ENCODE data around the gene PAPPA. TPM values are rescaled to one million over a fixed set of nuclear protein-coding genes. Genes with fewer than 3 reads are reported as not detected.

Gene PAPPA
- polyA plus RNA-seq, 1 donor from 2014 or later = 0.41 TPM

- Histone ChIP-seq H3K9me2 (ENCODE audit: insufficient read depth, low read length) (no peaks in the 10 kb centered on the region), H3K27ac (ENCODE audit: low read length) (no peak overlapping the region), H3F3A (ENCODE audit: insufficient read depth, low read length, poor library complexity, severe bottlenecking) (no peaks in the 10 kb centered on the region), H3K27me3 (ENCODE audit: insufficient read depth, low read depth, low read length) (no peaks in the 10 kb centered on the region), H3K4me2 (ENCODE audit: low read length) (no peak overlapping the region), H4K20me1 (ENCODE audit: insufficient read depth) (no peaks in the 10 kb centered on the region), H3K79me2 (replicated peaks; ENCODE audit: insufficient read depth, low read length) (no peaks in the 10 kb centered on the region), H2AFZ (ENCODE audit: low read depth, low read length) (no peak overlapping the region), H3K4me3 (ENCODE audit: low read length) (no peak overlapping the region), H3K9me3 (ENCODE audit: low read length) (no peaks in the 10 kb centered on the region), H3K9ac (ENCODE audit: low read length) (no peak overlapping the region), H3K36me3 (ENCODE audit: insufficient read depth, low read length) (no peaks in the 10 kb centered on the region)
- TF ChIP-seq EZH2 (IDR thresholded peaks at IDR 0.05; ENCODE audit: borderline replicate concordance, insufficient read depth, low read length, poor library complexity, severe bottlenecking) (no peak), TAF1 (IDR thresholded peaks at IDR 0.05; ENCODE audit: low read depth) (no peak), RAD21 (conservative IDR thresholded peaks at IDR 0.05) (no peak)
These were observed 237.8 kb downstream of the PAPPA start for GRCh38 chr9:116391306-116391900.

- no peak for TF ChIP-seq RAD21 (conservative IDR thresholded peaks at IDR 0.05)
- TF ChIP-seq EZH2 (IDR thresholded peaks at IDR 0.05; ENCODE audit: borderline replicate concordance, insufficient read depth, low read length, poor library complexity, severe bottlenecking) = no peak
- TF ChIP-seq SMC3 (conservative IDR thresholded peaks at IDR 0.05; ENCODE audit: poor library complexity) = no peak
- no peak for TF ChIP-seq POLR2AphosphoS5 (IDR thresholded peaks at IDR 0.05)
- TF ChIP-seq TAF1 (IDR thresholded peaks at IDR 0.05; ENCODE audit: low read depth) = no peak
- no peak for TF ChIP-seq EP300 (conservative IDR thresholded peaks at IDR 0.05; ENCODE audit: poor library complexity, severe bottlenecking)
- TF ChIP-seq, protein P1, sequence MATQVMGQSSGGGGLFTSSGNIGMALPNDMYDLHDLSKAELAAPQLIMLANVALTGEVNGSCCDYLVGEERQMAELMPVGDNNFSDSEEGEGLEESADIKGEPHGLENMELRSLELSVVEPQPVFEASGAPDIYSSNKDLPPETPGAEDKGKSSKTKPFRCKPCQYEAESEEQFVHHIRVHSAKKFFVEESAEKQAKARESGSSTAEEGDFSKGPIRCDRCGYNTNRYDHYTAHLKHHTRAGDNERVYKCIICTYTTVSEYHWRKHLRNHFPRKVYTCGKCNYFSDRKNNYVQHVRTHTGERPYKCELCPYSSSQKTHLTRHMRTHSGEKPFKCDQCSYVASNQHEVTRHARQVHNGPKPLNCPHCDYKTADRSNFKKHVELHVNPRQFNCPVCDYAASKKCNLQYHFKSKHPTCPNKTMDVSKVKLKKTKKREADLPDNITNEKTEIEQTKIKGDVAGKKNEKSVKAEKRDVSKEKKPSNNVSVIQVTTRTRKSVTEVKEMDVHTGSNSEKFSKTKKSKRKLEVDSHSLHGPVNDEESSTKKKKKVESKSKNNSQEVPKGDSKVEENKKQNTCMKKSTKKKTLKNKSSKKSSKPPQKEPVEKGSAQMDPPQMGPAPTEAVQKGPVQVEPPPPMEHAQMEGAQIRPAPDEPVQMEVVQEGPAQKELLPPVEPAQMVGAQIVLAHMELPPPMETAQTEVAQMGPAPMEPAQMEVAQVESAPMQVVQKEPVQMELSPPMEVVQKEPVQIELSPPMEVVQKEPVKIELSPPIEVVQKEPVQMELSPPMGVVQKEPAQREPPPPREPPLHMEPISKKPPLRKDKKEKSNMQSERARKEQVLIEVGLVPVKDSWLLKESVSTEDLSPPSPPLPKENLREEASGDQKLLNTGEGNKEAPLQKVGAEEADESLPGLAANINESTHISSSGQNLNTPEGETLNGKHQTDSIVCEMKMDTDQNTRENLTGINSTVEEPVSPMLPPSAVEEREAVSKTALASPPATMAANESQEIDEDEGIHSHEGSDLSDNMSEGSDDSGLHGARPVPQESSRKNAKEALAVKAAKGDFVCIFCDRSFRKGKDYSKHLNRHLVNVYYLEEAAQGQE (IDR thresholded peaks at IDR 0.05; ENCODE audit: borderline replicate concordance) = no peak
- no peak for TF ChIP-seq MXI1 (conservative IDR thresholded peaks at IDR 0.05; ENCODE audit: poor library complexity, severe bottlenecking)
- TF ChIP-seq, protein P2, sequence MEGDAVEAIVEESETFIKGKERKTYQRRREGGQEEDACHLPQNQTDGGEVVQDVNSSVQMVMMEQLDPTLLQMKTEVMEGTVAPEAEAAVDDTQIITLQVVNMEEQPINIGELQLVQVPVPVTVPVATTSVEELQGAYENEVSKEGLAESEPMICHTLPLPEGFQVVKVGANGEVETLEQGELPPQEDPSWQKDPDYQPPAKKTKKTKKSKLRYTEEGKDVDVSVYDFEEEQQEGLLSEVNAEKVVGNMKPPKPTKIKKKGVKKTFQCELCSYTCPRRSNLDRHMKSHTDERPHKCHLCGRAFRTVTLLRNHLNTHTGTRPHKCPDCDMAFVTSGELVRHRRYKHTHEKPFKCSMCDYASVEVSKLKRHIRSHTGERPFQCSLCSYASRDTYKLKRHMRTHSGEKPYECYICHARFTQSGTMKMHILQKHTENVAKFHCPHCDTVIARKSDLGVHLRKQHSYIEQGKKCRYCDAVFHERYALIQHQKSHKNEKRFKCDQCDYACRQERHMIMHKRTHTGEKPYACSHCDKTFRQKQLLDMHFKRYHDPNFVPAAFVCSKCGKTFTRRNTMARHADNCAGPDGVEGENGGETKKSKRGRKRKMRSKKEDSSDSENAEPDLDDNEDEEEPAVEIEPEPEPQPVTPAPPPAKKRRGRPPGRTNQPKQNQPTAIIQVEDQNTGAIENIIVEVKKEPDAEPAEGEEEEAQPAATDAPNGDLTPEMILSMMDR (IDR thresholded peaks at IDR 0.05; ENCODE audit: poor library complexity, severe bottlenecking) = no peak
- H3K4me2 ChIP-seq (ENCODE audit: low read length) = no peak overlapping the region
- H3K4me3 ChIP-seq (ENCODE audit: low read length) = no peak overlapping the region
- H4K20me1 ChIP-seq (ENCODE audit: insufficient read depth) = no peaks in the 10 kb centered on the region
- H3K27ac ChIP-seq (ENCODE audit: low read length) = no peak overlapping the region
- no peaks in the 10 kb centered on the region for H3K27me3 ChIP-seq (ENCODE audit: insufficient read depth, low read depth, low read length)
- H3F3A ChIP-seq (ENCODE audit: insufficient read depth, low read length, poor library complexity, severe bottlenecking) = no peaks in the 10 kb centered on the region
- no peaks in the 10 kb centered on the region for H3K9me3 ChIP-seq (ENCODE audit: low read length)
- no peak overlapping the region for H3K9ac ChIP-seq (ENCODE audit: low read length)
- no peaks in the 10 kb centered on the region for H3K36me3 ChIP-seq (ENCODE audit: insufficient read depth, low read length)
- no peaks in the 10 kb centered on the region for H3K79me2 ChIP-seq (replicated peaks; ENCODE audit: insufficient read depth, low read length)
- H2AFZ ChIP-seq (ENCODE audit: low read depth, low read length) = no peak overlapping the region
- no peaks in the 10 kb centered on the region for H3K9me2 ChIP-seq (ENCODE audit: insufficient read depth, low read length)
These were observed 239.6 kb downstream of the PAPPA start for GRCh38 chr9:116393198-116393597.
